Daoy (cell line): ENCODE measurements around the gene FHOD3. TPM values are rescaled to one million over a fixed set of nuclear protein-coding genes. Genes with fewer than 3 reads are reported as not detected.
"Not testable (repeated sequence)": the region's sequence is repeated elsewhere in the genome, so short reads cannot be mapped to it uniquely, and the experiment has no call there.

Experiments used
- DNase-seq: peaks from one replicate; pipeline ENCODE4 v3.0.0-alpha.2; 2015; ENCODE audit warnings: low read depth
- total RNA-seq: library from RNA; depleted of rRNA; stranded (reverse); fragments of >200 nt; shearing (Covaris generic); gene quantifications from 2 replicates; pipeline ENCODE4 v1.2.3, GENCODE V29; 2014

FHOD3 gene
- total RNA-seq, 1 experiment from 2014 or later: 17.8 TPM

- DNase-seq: no peak
Observed at GRCh38 chr18:36547544-36547943, 250.0 kb downstream of the FHOD3 start.

GRCh38 chr18:36551274-36551673 lies 253.8 kb downstream of the FHOD3 start:
- not testable (repeated sequence) for DNase-seq

- no peak for DNase-seq
Observed at GRCh38 chr18:36558234-36558633, 260.7 kb downstream of the FHOD3 start.

- DNase-seq: no peak
Observed at GRCh38 chr18:36559149-36559857, 261.8 kb downstream of the FHOD3 start.

- no peak for DNase-seq
Observed at GRCh38 chr18:36560187-36560586, 262.7 kb downstream of the FHOD3 start.

GRCh38 chr18:36561046-36561445 lies 263.5 kb downstream of the FHOD3 start:
- no peak for DNase-seq

GRCh38 chr18:36564841-36565240 lies 267.3 kb downstream of the FHOD3 start:
- no peak for DNase-seq

GRCh38 chr18:36567800-36568199 lies 270.3 kb downstream of the FHOD3 start:
- DNase-seq: no peak

- DNase-seq: no peak
Observed at GRCh38 chr18:36568487-36568886, 271.0 kb downstream of the FHOD3 start.

GRCh38 chr18:36572135-36572856 lies 274.8 kb downstream of the FHOD3 start:
- DNase-seq: peak; percentile 19

GRCh38 chr18:36576339-36576738 lies 278.8 kb downstream of the FHOD3 start:
- no peak for DNase-seq

- DNase-seq: no peak
Observed at GRCh38 chr18:36578871-36579710, 281.6 kb downstream of the FHOD3 start.

- DNase-seq: peak; percentile 28
Observed at GRCh38 chr18:36580266-36580665, 282.8 kb downstream of the FHOD3 start.

- DNase-seq: peak; percentile 50
Observed at GRCh38 chr18:36580874-36581750, 283.6 kb downstream of the FHOD3 start.

GRCh38 chr18:36582988-36583745 lies 285.7 kb downstream of the FHOD3 start:
- no peak for DNase-seq

GRCh38 chr18:36589857-36590543 lies 292.5 kb downstream of the FHOD3 start:
- no peak for DNase-seq

GRCh38 chr18:36590621-36591580 lies 293.4 kb downstream of the FHOD3 start:
- no peak for DNase-seq

GRCh38 chr18:36592282-36592681 lies 294.8 kb downstream of the FHOD3 start:
- DNase-seq: no peak

GRCh38 chr18:36593001-36593400 lies 295.5 kb downstream of the FHOD3 start:
- DNase-seq: no peak
